Stimulated activated effector memory CD8-positive, alpha-beta T cell treated with anti-CD3 and anti-CD28 coated beads, Interleukin-12 subunit alpha, Interleukin-12 subunit beta, amount 100 ng/mL, for 72 hours (primary cell): ENCODE data around the gene SEMA4B.

Experiments
- ATAC-seq: fragments of 150-1000 bp; cut with Tn5 transposase; 2 replicates; pipeline ENCODE4 v1.10.0; 2021
- DNase-seq, 2 donors: peaks; one replicate each; pipeline ENCODE4 v3.0.0; 2021 to 2022; ENCODE audit warnings: low spot score in 2 of 2
- H3K27ac Mint-ChIP-seq: one replicate; pipeline ENCODE4 v1.8.0; 2022; ENCODE audit warnings: mild to moderate bottlenecking, mixed read lengths
- H3K36me3 Mint-ChIP-seq: one replicate; pipeline ENCODE4 v1.8.0; 2022; ENCODE audit warnings: mild to moderate bottlenecking, mixed read lengths
- H3K4me1 Mint-ChIP-seq: one replicate; pipeline ENCODE4 v1.8.0; 2022; ENCODE audit warnings: mixed read lengths
- H3K4me3 Mint-ChIP-seq: one replicate; pipeline ENCODE4 v1.8.0; 2022; ENCODE audit warnings: mild to moderate bottlenecking, mixed read lengths
- H3K9me3 Mint-ChIP-seq: one replicate; pipeline ENCODE4 v1.8.0; 2022; ENCODE audit warnings: mixed read lengths

SEMA4B gene

GRCh38 chr15:90191794-90192509 lies 9.2 kb upstream of the SEMA4B start:
- peak; percentile 63 for ATAC-seq
- peak overlapping the region; percentile 30 for H3K4me3 Mint-ChIP-seq
- no peaks in the 10 kb centered on the region for H3K36me3 Mint-ChIP-seq
- peaks cover 15% of the 10 kb centered on the region for H3K4me1 Mint-ChIP-seq
- no peaks in the 10 kb centered on the region for H3K9me3 Mint-ChIP-seq
- H3K27ac Mint-ChIP-seq: no peak overlapping the region
- no peak for DNase-seq

DNA sequence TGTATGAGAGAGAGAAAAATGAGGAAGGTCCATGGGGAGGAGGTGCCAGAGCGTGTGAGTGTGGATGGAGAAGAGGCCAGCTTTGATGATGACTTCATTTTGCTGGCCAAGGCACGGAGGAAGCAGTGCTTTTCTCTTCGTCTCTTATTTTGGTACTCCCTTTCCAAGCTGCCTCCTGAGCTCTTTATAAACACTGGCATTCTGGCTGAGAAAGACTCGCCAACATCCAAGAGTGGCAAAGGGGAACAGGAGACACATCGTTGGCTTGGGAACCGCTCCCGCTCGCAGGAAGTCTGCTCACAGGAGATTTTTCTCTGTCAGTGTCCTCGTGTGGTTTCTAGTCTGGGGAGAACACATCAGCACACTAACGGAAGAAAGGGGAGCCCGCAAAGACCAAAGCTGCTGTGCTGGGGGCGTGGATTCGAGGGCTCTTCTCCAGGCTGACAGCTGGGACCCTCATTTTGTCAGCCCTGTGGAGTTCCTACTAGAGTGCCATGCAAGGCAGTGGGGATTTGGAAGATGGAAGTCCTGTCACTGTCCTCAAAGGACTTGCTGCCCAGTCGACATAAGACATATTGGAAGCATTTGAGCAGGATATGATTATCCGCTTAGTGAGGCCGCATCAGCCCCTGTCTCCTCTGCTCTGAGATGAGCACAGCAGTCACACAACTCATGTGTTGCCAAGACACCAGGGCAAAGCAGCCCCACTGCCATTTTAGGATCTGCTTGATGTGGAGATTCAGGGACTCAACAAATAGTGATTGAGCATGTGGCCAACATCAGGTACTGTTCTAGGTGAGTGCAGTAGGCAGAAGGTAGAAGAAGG lies 8.0 kb upstream of the SEMA4B start:
- H3K9me3 Mint-ChIP-seq: no peaks in the 10 kb centered on the region
- DNase-seq (no peak), ATAC-seq (no peak)
- H3K36me3 Mint-ChIP-seq: no peaks in the 10 kb centered on the region
- H3K27ac Mint-ChIP-seq: no peak overlapping the region
- H3K4me3 Mint-ChIP-seq: no peak overlapping the region
- H3K4me1 Mint-ChIP-seq: peaks cover 9% of the 10 kb centered on the region

DNA sequence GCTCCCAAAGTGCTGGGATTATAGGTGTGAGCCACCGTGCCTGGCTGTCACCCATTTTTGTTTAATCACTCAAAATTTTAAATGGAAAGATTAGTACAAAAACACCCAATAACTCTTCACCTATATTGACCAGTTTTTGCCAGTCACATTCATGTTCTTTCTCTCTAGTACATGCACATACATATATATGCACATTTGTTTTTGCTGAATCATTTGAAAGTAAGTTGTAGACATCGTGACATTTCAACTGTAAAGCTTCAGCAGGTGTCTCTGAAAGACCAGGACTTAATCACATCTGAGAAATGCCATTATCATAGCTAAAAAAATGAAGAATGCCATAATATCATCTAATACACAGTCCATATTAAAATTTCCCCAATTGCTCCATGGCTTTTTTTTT lies 6.5 kb upstream of the SEMA4B start:
- Mint-ChIP-seq H3K9me3 (no peaks in the 10 kb centered on the region), H3K36me3 (no peaks in the 10 kb centered on the region), H3K4me3 (no peak overlapping the region), H3K27ac (no peak overlapping the region), H3K4me1 (peaks cover 9% of the 10 kb centered on the region)
- ATAC-seq (no peak), DNase-seq (no peak)

DNA sequence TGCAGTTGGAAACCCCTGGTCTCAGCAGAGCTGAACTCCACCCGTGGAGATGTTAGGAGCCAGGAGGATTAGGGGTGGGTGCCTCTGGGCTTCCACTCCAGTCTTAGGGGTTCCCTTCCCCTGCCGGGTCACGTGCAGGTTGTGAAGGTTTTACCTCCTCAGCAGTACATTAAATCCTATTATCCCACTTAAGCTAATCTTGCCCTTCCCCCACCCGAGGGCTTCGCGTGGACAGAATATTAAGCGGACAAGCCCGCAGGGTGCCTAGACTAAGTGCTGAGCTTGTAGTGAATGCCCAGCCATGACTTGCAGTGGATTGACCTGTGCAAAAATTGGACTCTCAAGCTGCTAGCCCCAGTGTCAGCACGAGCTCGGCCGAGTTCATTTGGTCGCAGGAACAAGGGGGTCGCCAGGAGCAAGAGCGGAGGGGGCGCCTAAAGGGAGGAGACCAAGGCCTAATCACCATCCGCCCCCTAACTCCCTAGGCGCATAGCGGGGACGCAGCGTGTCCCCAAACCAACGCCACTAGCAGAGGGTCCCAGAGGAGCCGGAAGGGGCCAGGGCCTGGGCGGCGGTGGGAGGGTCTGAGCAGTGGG lies 498 bp upstream of the SEMA4B start:
- peak overlapping the region; percentile 82 for H3K27ac Mint-ChIP-seq
- H3K36me3 Mint-ChIP-seq: peaks cover 5% of the 10 kb centered on the region
- peak overlapping the region; percentile 77 for H3K4me3 Mint-ChIP-seq
- ATAC-seq (peak; percentile 27), DNase-seq (no peak)
- H3K4me1 Mint-ChIP-seq: peaks cover 22% of the 10 kb centered on the region
- no peaks in the 10 kb centered on the region for H3K9me3 Mint-ChIP-seq

- H3K36me3 Mint-ChIP-seq: peaks cover 5% of the 10 kb centered on the region
- H3K27ac Mint-ChIP-seq: peak overlapping the region; percentile 75
- peak overlapping the region; percentile 77 for H3K4me3 Mint-ChIP-seq
- DNase-seq (no peak), ATAC-seq (no peak)
- H3K9me3 Mint-ChIP-seq: no peaks in the 10 kb centered on the region
- peaks cover 30% of the 10 kb centered on the region for H3K4me1 Mint-ChIP-seq
These were observed 830 bp downstream of the SEMA4B start for GRCh38 chr15:90201944-90202375.

DNA sequence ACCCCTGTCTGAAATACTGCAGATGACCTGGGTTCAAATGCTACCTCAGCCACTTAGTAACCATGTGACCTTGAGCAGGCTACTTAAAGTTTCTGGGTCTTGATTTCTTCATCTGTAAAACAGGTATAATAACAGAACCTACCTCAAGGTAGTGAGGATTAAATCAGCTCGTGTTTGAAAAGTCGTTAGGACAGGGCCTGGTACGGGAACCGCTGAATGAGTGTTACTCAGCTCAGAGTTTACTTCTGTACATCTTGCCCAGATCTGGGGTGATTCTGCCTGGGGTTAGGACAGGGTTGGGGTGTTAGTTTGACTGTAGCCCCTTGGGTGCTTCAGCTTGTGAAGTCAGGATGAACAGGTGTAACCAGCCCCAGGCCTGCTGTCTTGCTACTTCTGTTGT lies 1.8 kb downstream of the SEMA4B start:
- H3K36me3 Mint-ChIP-seq: peaks cover 5% of the 10 kb centered on the region
- peaks cover 30% of the 10 kb centered on the region for H3K4me1 Mint-ChIP-seq
- DNase-seq (no peak), ATAC-seq (no peak)
- H3K9me3 Mint-ChIP-seq: no peaks in the 10 kb centered on the region
- H3K27ac Mint-ChIP-seq: no peak overlapping the region
- H3K4me3 Mint-ChIP-seq: peak overlapping the region; percentile 77

DNA sequence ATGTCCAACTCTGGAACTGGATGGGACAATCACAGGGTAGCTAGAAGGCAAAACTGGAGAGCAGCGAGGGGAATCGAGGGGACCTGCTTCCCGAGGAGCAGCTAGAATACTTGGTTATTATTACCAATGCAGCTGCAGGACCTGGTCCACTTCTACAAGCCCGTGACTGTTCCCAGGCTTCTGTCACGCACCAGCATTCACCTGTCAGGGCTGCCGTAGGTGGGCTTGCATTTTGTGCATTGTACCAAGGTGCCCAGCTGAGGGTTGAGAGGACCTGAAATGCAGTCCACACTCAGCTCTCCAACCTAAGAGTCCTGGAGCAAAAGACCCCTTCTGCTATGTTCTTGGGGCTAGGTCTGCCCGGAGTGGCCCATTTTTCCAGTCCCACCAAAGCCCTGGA lies 2.3 kb downstream of the SEMA4B start:
- Mint-ChIP-seq H3K4me3 (no peak overlapping the region), H3K36me3 (peaks cover 5% of the 10 kb centered on the region), H3K27ac (no peak overlapping the region), H3K9me3 (no peaks in the 10 kb centered on the region), H3K4me1 (peaks cover 31% of the 10 kb centered on the region)
- ATAC-seq (no peak), DNase-seq (no peak)

DNA sequence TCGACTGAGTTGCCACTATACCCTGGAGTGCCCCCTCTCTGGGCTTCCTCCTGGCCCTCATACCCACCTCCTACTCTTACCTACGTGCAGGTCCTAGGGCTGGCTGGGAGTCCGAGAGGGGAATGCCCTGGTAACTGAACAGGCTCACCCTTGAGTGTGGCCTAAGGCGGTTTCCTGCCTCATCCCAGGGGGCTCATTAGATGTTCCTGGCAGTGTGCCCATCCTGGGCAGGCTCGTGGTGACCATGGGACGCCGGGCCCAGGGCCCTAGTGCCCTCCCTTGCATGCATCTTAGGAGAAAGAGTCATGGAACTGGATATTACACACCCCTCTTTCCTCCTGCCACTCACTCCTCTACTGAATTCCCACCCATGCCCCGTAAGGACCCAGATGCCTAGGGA lies 2.8 kb downstream of the SEMA4B start:
- Mint-ChIP-seq H3K4me1 (peaks cover 35% of the 10 kb centered on the region), H3K4me3 (no peak overlapping the region), H3K9me3 (no peaks in the 10 kb centered on the region), H3K27ac (no peak overlapping the region), H3K36me3 (peaks cover 5% of the 10 kb centered on the region)
- ATAC-seq (no peak), DNase-seq (no peak)

- H3K4me3 Mint-ChIP-seq: no peak overlapping the region
- H3K36me3 Mint-ChIP-seq: peaks cover 11% of the 10 kb centered on the region
- no peak for ATAC-seq
- H3K9me3 Mint-ChIP-seq: no peaks in the 10 kb centered on the region
- DNase-seq: no peak
- H3K27ac Mint-ChIP-seq: no peak overlapping the region
- peaks cover 43% of the 10 kb centered on the region for H3K4me1 Mint-ChIP-seq
These were observed 4.1 kb downstream of the SEMA4B start for GRCh38 chr15:90205050-90205848.

DNA sequence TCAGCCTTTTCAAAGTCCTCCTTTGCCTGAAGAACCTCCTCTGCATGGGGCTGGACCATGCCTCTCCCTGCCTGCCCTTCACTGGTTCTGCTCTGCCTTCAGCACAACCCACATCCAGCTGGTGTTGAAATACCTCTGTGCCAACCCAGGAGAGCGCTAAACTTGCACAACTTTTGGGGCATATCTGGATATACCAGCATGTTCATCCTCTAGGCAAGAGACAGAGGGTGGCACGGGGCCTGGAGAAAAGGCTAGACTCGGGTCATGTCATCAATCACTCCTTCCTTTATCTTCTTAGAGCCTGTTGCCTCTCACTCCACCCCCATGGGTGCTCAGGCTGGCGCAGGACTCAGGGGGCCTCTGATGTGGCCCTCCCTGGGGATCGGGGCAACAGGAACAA lies 4.8 kb downstream of the SEMA4B start:
- ATAC-seq (no peak), DNase-seq (no peak)
- Mint-ChIP-seq H3K4me1 (peaks cover 43% of the 10 kb centered on the region), H3K27ac (peak overlapping the region; percentile 32), H3K4me3 (no peak overlapping the region), H3K9me3 (no peaks in the 10 kb centered on the region), H3K36me3 (peaks cover 11% of the 10 kb centered on the region)

GRCh38 chr15:90207252-90207651 lies 6.1 kb downstream of the SEMA4B start:
- peaks cover 52% of the 10 kb centered on the region for H3K4me1 Mint-ChIP-seq
- H3K4me3 Mint-ChIP-seq: no peak overlapping the region
- no peaks in the 10 kb centered on the region for H3K9me3 Mint-ChIP-seq
- no peak overlapping the region for H3K27ac Mint-ChIP-seq
- H3K36me3 Mint-ChIP-seq: peaks cover 10% of the 10 kb centered on the region
- ATAC-seq (no peak), DNase-seq (no peak)

DNA sequence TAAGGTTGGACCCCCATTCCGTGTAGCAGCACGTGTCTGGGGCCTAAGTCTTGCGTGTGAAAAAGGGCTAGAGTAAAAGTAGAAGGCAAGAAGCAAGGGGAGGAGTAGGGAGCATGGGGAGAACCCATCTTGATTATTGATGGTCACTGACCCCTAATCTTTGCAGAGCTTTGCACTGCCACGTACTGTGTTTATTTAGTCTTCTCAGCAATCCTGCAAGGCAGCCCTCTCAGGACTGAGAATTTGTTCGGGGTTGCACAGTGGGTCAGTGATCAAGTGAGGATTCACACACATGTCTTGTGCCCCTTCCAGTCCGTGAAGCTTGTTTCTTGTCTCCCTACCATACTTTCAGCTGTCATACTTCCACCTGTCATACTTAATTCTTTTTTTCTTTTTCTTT lies 7.2 kb downstream of the SEMA4B start:
- Mint-ChIP-seq H3K4me3 (no peak overlapping the region), H3K9me3 (no peaks in the 10 kb centered on the region), H3K27ac (no peak overlapping the region), H3K36me3 (peaks cover 6% of the 10 kb centered on the region), H3K4me1 (peaks cover 53% of the 10 kb centered on the region)
- no peak for DNase-seq
- ATAC-seq: no peak

DNA sequence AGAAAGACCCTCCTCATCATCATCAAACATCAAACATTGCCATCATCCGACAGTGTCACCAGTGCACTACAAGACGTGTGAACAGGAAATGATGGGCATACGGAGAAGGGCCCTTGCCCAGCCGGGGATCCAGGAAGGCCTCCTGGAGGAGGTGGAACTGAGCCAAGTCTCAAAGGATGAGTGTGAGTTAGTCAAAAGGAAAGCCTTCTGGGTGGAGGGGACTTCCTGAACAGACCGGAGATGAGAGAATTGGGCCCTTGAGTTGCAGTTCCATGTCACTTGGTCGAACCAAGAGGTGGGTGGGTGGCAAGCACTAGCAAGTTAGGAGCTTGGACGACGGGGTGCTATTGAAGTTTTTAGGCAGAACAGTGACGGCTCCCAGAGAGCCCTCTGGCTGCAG lies 8.5 kb downstream of the SEMA4B start:
- ATAC-seq (peak; percentile 88), DNase-seq (peak in 1 of 2 donors; percentile 73)
- peak overlapping the region; percentile 60 for H3K4me3 Mint-ChIP-seq
- H3K9me3 Mint-ChIP-seq: no peaks in the 10 kb centered on the region
- peaks cover 10% of the 10 kb centered on the region for H3K36me3 Mint-ChIP-seq
- peaks cover 60% of the 10 kb centered on the region for H3K4me1 Mint-ChIP-seq
- peak overlapping the region; percentile 92 for H3K27ac Mint-ChIP-seq

DNA sequence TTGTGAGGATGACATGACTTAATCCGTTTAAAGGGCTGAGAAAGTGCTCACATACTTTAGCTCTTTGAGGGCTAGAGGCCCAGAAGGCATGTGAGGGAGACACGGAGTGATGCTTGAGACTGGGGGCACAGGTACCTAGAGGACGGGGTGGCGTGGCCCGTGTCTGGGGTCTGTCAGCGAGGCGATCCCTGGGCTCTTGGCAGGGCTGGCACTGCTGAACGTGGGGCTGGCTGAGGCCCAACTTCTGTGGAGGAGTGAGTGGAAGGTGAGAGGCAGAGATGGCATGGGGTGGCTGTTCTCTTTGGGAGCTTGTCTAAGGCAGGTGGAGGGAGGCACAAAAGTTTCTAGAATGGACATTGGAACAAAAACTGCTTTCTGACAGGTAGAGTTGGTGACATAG lies 9.5 kb downstream of the SEMA4B start:
- peak overlapping the region; percentile 92 for H3K27ac Mint-ChIP-seq
- H3K36me3 Mint-ChIP-seq: peaks cover 10% of the 10 kb centered on the region
- H3K4me1 Mint-ChIP-seq: peaks cover 65% of the 10 kb centered on the region
- peak overlapping the region; percentile 60 for H3K4me3 Mint-ChIP-seq
- DNase-seq: no peak
- no peaks in the 10 kb centered on the region for H3K9me3 Mint-ChIP-seq
- ATAC-seq: no peak

DNA sequence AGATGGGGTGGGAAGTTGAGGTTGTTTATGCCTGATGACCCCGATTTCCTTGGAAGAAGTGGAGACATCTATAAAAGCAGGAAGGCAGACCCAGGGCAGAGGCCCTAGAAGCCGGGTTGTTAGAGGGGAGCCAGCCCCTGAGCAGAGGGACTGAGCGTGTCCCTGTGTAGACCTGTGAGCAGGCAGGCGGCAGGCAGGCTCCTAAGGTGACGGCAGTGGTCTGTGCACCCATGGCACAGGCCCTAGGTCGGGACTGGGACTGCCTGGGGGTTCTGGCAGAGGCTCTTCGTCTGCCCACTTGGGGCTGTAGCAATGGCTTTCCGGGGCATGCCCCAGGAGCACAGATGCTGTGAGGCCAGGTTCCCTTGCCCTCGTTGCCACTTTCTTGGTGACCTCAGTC lies 9.9 kb downstream of the SEMA4B start:
- ATAC-seq (no peak), DNase-seq (no peak)
- Mint-ChIP-seq H3K4me1 (peaks cover 63% of the 10 kb centered on the region), H3K4me3 (peak overlapping the region; percentile 60), H3K9me3 (no peaks in the 10 kb centered on the region), H3K27ac (peak overlapping the region; percentile 92), H3K36me3 (peaks cover 10% of the 10 kb centered on the region)
